Sigmoid colon (tissue), 7 donors: ENCODE results near the gene CHMP2A. TPM values are rescaled to one million over a fixed set of nuclear protein-coding genes. Genes with fewer than 3 reads are reported as not detected.
A peak's percentile ranks its signal among the peaks of the same experiment; 100 is the strongest.

Source experiments
- DNase-seq: peaks from one replicate; pipeline ENCODE4 v3.0.0-alpha.2; 2019
- H3K27ac ChIP-seq, 4 donors: fragments of 200-600 bp; sonication (generic); one replicate each; pipeline ENCODE4 v1.5.1; 2016 to 2019; ENCODE audit warnings: mild to moderate bottlenecking in 1 of 4
- H3K27me3 ChIP-seq, 3 donors: fragments of 200-600 bp; sonication (generic); one replicate each; pipeline ENCODE4 v1.5.1; 2019; ENCODE audit warnings: mild to moderate bottlenecking in 1 of 3
- H3K36me3 ChIP-seq, 4 donors: fragments of 200-600 bp; sonication (generic); one replicate each; pipeline ENCODE4 v1.5.1; 2016 to 2019
- H3K4me1 ChIP-seq, 4 donors: fragments of 200-600 bp; sonication (generic); one replicate each; pipeline ENCODE4 v1.5.1; 2017 to 2019
- H3K4me3 ChIP-seq, 4 donors: fragments of 200-600 bp; sonication (generic); one replicate each; pipeline ENCODE4 v1.5.1; 2017 to 2019; ENCODE audit warnings: mild to moderate bottlenecking in 2 of 4, moderate library complexity in 1 of 4
- H3K9me3 ChIP-seq, 4 donors: fragments of 200-600 bp in 3 of 4; sonication (generic) in 3 of 4; one replicate each; pipeline versions ENCODE4 v1.5.1 to v1.6.1; 2013 to 2019
- EP300 ChIP-seq, 4 donors: sonication (generic); formaldehyde crosslinking; IDR thresholded peaks; one replicate each; pipeline ENCODE4 v1.6.1; 2017; ENCODE audit warnings: antibody characterized with exemption in 4 of 4
- POLR2A ChIP-seq, 2 donors: fragments of 450-650 bp; IDR thresholded peaks; one replicate each; pipeline ENCODE4 v1.6.1; 2016; ENCODE audit warnings: antibody characterized with exemption in 2 of 2, mild to moderate bottlenecking in 2 of 2, moderate library complexity in 2 of 2
- POLR2AphosphoS5 ChIP-seq, 4 donors: sonication (generic); formaldehyde crosslinking; IDR thresholded peaks; one replicate each; pipeline ENCODE4 v1.6.1; 2017; ENCODE audit warnings: antibody characterized with exemption in 4 of 4
- WGBS, 2 donors: extraction: QIAGEN DNeasy Blood & Tissue Kit; methylation state at CpG; one replicate each; pipeline ENCODE4 v1.1.7; 2013; 5-methylcytosine and 5-hydroxymethylcytosine counted together
- intact Hi-C: fragments of 100-400 bp; cut with DNase I; formaldehyde crosslinking; loops from one replicate; pipeline ENCODE4 v1.15.1; 2023
- polyA plus RNA-seq, 3 donors: library from polyadenylated mRNA; stranded (reverse); fragments of 200-250 nt; gene quantifications; one replicate each; pipeline ENCODE4 v1.2.3, GENCODE V29; 2013
- total RNA-seq, 4 donors: library from RNA; depleted of rRNA; stranded (reverse); fragments of >200 nt; gene quantifications; one replicate each; pipeline ENCODE4 v1.1.0, GENCODE V29; 2016
- TF ChIP-seq, protein P1 (sequence below), 4 experiments: fragments of 450-650 bp in 3 of 4; fragments of 200-600 bp in 1 of 4; IDR thresholded peaks; one replicate each; pipeline ENCODE4 v1.5.1; 2016 to 2019; ENCODE audit warnings: antibody characterized with exemption in 4 of 4, mild to moderate bottlenecking in 3 of 4, moderate library complexity in 2 of 4
- donor health status: healthy with polysubstance abuse.
- donor health status: Bipolar disorder and iron deficiency.
- donor health status: healthy.

CHMP2A gene
- total and polyA plus RNA-seq, 7 donors, result 101 to 372 (median 144) TPM

DNA sequence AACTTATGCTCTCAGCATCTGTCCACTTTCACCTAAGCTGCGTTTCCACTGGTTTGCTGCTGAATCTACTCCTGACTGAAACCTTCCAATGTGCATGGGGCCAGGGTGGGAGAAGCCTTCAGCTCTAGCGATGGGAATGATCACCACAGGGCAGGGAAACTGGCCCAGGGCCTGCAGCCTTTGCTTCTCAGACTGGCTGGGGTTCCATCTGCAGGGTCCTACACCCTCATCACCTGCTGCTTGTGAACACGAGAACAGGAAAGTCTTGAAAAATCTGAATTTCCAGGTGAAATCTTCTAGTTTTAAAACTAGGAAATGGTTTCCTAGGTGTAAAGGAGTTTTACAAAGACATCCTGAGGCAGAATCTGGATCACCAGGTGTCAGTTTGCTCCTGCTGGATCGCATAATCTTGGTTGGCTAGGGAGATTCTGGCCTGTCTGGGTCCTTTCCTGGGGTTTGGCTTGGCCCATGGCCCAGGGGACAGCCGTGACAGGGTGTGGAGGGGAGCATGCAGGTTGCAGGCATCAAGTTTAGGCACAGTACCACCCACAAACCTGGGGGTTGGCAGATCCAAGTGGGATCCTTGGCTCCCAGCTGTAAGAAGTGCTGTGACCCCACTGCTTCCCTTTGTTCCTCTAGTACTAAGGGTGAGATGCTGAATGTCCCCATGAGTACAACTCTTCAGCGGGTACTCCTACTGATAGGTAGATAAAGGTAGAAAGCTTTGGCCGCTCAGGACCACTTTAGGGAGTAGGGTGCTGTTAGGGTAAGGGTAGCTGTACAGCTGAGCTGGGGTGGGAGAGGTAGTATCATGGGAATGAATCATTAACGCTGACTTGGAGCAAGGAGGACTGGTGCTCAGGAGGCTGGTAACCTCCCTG, 5.3 kb upstream of the CHMP2A start:
- Histone ChIP-seq H3K4me3 (peak overlapping the region in 3 of 4 donors; percentile 81 to 84 (median 83)), H3K9me3 (no peaks in the 10 kb centered on the region), H3K27ac (peak overlapping the region; percentile 99 to 100 (median 100)), H3K36me3 (peaks cover 10 to 17% (median 13%) of the 10 kb centered on the region in 4 donors), H3K27me3 (no peaks in the 10 kb centered on the region), H3K4me1 (peaks cover 0 to 62% (median 57%) of the 10 kb centered on the region in 4 donors)
- TF ChIP-seq EP300 (IDR thresholded peaks at IDR 0.05) (no peak), POLR2AphosphoS5 (IDR thresholded peaks at IDR 0.05) (no peak), POLR2A (IDR thresholded peaks at IDR 0.05) (no peak)
- TF ChIP-seq, protein P1, sequence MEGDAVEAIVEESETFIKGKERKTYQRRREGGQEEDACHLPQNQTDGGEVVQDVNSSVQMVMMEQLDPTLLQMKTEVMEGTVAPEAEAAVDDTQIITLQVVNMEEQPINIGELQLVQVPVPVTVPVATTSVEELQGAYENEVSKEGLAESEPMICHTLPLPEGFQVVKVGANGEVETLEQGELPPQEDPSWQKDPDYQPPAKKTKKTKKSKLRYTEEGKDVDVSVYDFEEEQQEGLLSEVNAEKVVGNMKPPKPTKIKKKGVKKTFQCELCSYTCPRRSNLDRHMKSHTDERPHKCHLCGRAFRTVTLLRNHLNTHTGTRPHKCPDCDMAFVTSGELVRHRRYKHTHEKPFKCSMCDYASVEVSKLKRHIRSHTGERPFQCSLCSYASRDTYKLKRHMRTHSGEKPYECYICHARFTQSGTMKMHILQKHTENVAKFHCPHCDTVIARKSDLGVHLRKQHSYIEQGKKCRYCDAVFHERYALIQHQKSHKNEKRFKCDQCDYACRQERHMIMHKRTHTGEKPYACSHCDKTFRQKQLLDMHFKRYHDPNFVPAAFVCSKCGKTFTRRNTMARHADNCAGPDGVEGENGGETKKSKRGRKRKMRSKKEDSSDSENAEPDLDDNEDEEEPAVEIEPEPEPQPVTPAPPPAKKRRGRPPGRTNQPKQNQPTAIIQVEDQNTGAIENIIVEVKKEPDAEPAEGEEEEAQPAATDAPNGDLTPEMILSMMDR (IDR thresholded peaks at IDR 0.05), result no peak
- intact Hi-C loops, result no loop called here
- DNase-seq, result peak; percentile 66
- WGBS, 2 donors, result 82 to 88% methylated on average over 8 of the region's 8 CpGs

DNA sequence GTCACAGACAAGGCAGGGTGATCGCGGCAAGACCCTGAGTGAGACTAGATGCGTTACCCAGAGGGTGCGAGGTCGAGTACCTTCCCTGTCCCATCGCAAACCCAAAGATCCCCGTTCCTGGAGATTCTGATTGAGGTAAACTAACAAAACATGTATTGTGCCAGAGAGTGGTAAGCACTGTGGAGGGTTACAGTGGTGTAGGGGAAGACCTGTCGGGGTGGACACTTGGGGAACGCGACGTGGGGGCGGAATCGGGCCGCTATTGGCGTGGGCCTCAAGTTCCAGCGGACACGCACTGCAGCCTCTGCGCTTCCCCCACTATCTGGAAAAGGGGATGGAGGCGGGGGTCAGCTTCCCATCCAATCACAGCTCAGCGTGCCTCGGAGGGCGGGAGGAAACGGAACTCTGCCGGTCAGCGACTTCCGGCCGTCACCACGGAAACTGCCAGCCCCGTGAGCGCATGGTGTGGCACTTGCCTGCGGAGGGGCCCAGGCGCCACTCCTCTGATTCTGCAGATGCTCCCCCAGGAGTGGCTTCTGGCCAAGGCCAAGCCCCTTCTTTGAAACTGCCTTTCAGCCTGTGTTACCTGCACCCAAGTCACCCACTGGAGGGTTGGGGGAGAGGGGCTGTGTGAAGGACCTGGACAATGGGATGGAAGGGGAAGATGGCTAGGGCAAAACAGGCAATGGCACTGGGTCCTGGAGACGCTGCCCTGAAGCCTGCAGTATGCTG, 4.5 kb upstream of the CHMP2A start:
- Histone ChIP-seq H3K36me3 (peaks cover 10 to 17% (median 13%) of the 10 kb centered on the region in 4 donors), H3K9me3 (no peaks in the 10 kb centered on the region), H3K4me1 (peaks cover 0 to 66% (median 60%) of the 10 kb centered on the region in 4 donors), H3K27ac (peak overlapping the region; percentile 99 to 100 (median 100)), H3K27me3 (no peaks in the 10 kb centered on the region), H3K4me3 (peak overlapping the region; percentile 61 to 84 (median 82))
- intact Hi-C loops, result loop anchor here (2.0 kb wide), 1 partner anchor 13 kb away; the partner anchor contains the start of gene MZF1
- TF ChIP-seq POLR2A (IDR thresholded peaks at IDR 0.05), result peak in 1 of 2 donors; percentile 75
- peak; percentile 66 to 90 (median 77) for TF ChIP-seq POLR2AphosphoS5 (IDR thresholded peaks at IDR 0.05)
- TF ChIP-seq, protein P1 (IDR thresholded peaks at IDR 0.05), result no peak
- no peak for TF ChIP-seq EP300 (IDR thresholded peaks at IDR 0.05)
- peak; percentile 97 for DNase-seq
- WGBS, 2 donors, result 1% methylated on average over 33 of the region's 33 CpGs

DNA sequence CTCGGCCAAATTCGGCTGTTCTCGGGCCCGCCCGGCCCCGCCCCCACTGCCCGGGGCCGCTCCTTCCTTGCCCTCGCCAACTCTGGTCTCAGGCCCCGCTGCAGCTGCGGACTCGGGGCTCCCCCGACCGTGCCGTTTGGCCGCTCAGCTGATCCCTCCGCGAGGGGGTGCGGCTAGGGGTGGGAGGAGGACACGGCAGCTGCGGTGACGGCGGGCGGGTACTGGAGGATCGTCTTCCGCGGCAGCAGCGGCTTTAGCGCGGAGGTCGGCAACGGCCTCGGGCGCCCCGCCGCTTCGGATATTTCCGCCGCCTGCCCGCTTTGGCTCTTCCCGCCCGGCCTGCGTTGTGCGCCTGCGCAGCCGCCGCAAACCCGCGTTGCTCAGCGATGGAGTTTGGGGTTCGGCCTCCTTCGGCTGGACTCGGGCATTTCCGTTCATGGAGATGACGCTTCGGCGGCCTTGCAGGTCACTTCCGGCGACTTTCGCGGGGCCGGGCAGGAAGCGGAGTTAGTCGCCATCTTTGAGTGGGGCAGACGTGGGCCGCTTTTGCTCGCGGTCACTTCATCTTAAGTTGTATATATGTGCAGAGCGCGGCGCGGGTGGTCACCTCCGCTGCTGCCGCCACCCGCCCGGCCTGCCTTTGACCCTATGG, 3.8 kb upstream of the CHMP2A start:
- H3K27ac ChIP-seq, result peak overlapping the region; percentile 99 to 100 (median 100)
- WGBS, 2 donors, result 0 to 1% methylated on average over 76 of the region's 76 CpGs
- H3K36me3 ChIP-seq, result peaks cover 10 to 17% (median 13%) of the 10 kb centered on the region in 4 donors
- H3K9me3 ChIP-seq, result no peaks in the 10 kb centered on the region
- intact Hi-C loops, result loop anchor here (2.0 kb wide), 1 partner anchor 14 kb away; the partner anchor contains the start of gene MZF1
- H3K4me3 ChIP-seq, result peak overlapping the region; percentile 61 to 84 (median 82)
- no peaks in the 10 kb centered on the region for H3K27me3 ChIP-seq
- peak; percentile 100 for DNase-seq
- TF ChIP-seq, protein P1 (IDR thresholded peaks at IDR 0.05), result no peak
- TF ChIP-seq EP300 (IDR thresholded peaks at IDR 0.05) (peak in 1 of 4 donors; percentile 20), POLR2A (IDR thresholded peaks at IDR 0.05) (peak in 1 of 2 donors; percentile 65), POLR2AphosphoS5 (IDR thresholded peaks at IDR 0.05) (peak; percentile 56 to 85 (median 72))
- H3K4me1 ChIP-seq, result peaks cover 0 to 72% (median 67%) of the 10 kb centered on the region in 4 donors

DNA sequence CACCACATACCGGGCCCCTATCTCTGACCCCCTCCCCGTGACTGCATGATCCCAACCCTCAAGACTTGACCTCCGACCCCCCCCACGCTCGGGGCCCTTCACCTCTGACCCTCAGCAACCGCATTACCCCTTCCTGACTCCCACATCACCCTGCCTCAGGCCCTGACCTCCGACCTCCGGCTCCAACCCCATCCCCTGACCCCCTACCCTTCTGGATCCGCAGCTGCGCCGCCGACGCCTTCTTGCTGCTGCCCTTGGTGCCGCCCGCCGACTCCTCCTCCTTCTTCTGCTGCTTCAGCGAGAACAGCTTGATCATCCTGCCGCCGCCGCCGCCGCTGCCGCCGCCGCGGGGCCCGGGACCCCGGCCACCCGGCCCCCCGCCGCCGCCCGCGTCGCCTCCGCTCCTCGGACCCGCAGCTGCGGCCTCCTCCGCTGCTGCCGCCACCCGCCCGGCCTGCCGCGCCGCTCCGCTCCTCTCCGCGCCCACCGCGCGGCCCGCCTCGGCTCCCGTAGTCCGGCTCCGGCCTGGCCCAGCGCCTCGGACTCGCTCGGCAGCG, 3.2 kb upstream of the CHMP2A start, which contains the start of gene UBE2M:
Gene UBE2M, minus strand, starts transcription at position 546 of the 557 bp plus-strand sequence. Its CDS starts 230 bp downstream, at position 316.
- TF ChIP-seq EP300 (IDR thresholded peaks at IDR 0.05) (no peak), POLR2A (IDR thresholded peaks at IDR 0.05) (no peak), POLR2AphosphoS5 (IDR thresholded peaks at IDR 0.05) (no peak)
- TF ChIP-seq, protein P1 (IDR thresholded peaks at IDR 0.05), result no peak
- 0 to 1% methylated on average over 62 of the region's 62 CpGs for WGBS, 2 donors
- intact Hi-C loops, result loop anchor here (2.0 kb wide), 1 partner anchor 15 kb away; the partner anchor contains the start of gene MZF1
- H3K27me3 ChIP-seq, result no peaks in the 10 kb centered on the region
- H3K27ac ChIP-seq, result peak within 1 kb of the TSS; percentile 99 to 100 (median 100)
- H3K9me3 ChIP-seq, result no peaks in the 10 kb centered on the region
- H3K4me3 ChIP-seq, result peak within 1 kb of the TSS; percentile 81 to 86 (median 84)
- peaks cover 0 to 72% (median 67%) of the 10 kb centered on the region in 4 donors for H3K4me1 ChIP-seq
- H3K36me3 ChIP-seq, result peaks cover 10 to 18% (median 13%) of the 10 kb centered on the region in 4 donors
- peak; percentile 82 for DNase-seq
